DND-41 (cell line): ENCODE measurements around the gene TCF23.

Experiments
- ATAC-seq: fragments of 200-7000 bp; cut with Tn5 transposase; 3 replicates; pipeline ENCODE4 v1.9.1; 2021; ENCODE audit warnings: low read depth; ENCODE audit not compliant: insufficient read depth
- DNase-seq: peaks from one replicate; pipeline ENCODE4 v3.0.0-alpha.2; 2020
- H2AFZ ChIP-seq: 2 replicates; pipeline ENCODE4 v1.6.0; 2012; ENCODE audit warnings: low read depth, low read length
- H3K27ac ChIP-seq: 2 replicates; pipeline ENCODE4 v1.5.1; 2012; ENCODE audit warnings: low read length, inconsistent platforms
- H3K27me3 ChIP-seq: fragments of 200-600 bp; sonication (generic); 2 replicates; pipeline ENCODE4 v1.6.0; 2012; ENCODE audit warnings: low read length, mild to moderate bottlenecking, inconsistent platforms; ENCODE audit not compliant: insufficient read depth, poor library complexity
- H3K36me3 ChIP-seq: 2 replicates; pipeline ENCODE4 v1.5.1; 2012; ENCODE audit warnings: low read length, inconsistent platforms; ENCODE audit not compliant: insufficient read depth
- H3K4me1 ChIP-seq: 2 replicates; pipeline ENCODE4 v1.5.1; 2012; ENCODE audit warnings: mild to moderate bottlenecking, low read length; ENCODE audit not compliant: insufficient read depth
- H3K4me2 ChIP-seq: 2 replicates; pipeline ENCODE4 v1.6.0; 2012; ENCODE audit warnings: mild to moderate bottlenecking, moderate library complexity, low read length, inconsistent platforms; ENCODE audit not compliant: insufficient read depth
- H3K4me3 ChIP-seq, 2 experiments: fragments of 200-600 bp in 1 of 2; shearing (Covaris generic) in 1 of 2; 2 replicates each; pipeline ENCODE4 v1.5.1; 2012 to 2016; ENCODE audit warnings: inconsistent platforms in 2 of 2, low read length in 2 of 2, mild to moderate bottlenecking in 2 of 2, low read depth in 1 of 2, moderate library complexity in 1 of 2
- H3K79me2 ChIP-seq: 2 replicates; pipeline ENCODE4 v1.6.0; 2012; ENCODE audit warnings: low read length, inconsistent platforms; ENCODE audit not compliant: insufficient read depth
- H3K9ac ChIP-seq: 2 replicates; pipeline ENCODE4 v1.6.0; 2012; ENCODE audit warnings: low read depth, mild to moderate bottlenecking, inconsistent platforms, low read length, moderate library complexity
- H3K9me3 ChIP-seq: 2 replicates; pipeline ENCODE4 v1.5.1; 2012; ENCODE audit warnings: low read length, moderate library complexity, mild to moderate bottlenecking, inconsistent platforms; ENCODE audit not compliant: insufficient read depth, severe bottlenecking
- H4K20me1 ChIP-seq: 2 replicates; pipeline ENCODE4 v1.6.0; 2012; ENCODE audit warnings: low read length; ENCODE audit not compliant: insufficient read depth
- CTCF ChIP-seq: IDR thresholded peaks from 2 replicates; pipeline ENCODE4 v1.5.1; 2012; ENCODE audit warnings: borderline replicate concordance, low read length, moderate library complexity, mild to moderate bottlenecking; ENCODE audit not compliant: poor library complexity, severe bottlenecking; ENCODE audit errors: extremely low read depth
- EZH2 ChIP-seq: IDR thresholded peaks from 3 replicates; pipeline ENCODE4 v1.6.1; 2012; ENCODE audit warnings: borderline replicate concordance, low read depth, mild to moderate bottlenecking, moderate library complexity, low read length, inconsistent platforms; ENCODE audit not compliant: severe bottlenecking

Gene TCF23

DNA sequence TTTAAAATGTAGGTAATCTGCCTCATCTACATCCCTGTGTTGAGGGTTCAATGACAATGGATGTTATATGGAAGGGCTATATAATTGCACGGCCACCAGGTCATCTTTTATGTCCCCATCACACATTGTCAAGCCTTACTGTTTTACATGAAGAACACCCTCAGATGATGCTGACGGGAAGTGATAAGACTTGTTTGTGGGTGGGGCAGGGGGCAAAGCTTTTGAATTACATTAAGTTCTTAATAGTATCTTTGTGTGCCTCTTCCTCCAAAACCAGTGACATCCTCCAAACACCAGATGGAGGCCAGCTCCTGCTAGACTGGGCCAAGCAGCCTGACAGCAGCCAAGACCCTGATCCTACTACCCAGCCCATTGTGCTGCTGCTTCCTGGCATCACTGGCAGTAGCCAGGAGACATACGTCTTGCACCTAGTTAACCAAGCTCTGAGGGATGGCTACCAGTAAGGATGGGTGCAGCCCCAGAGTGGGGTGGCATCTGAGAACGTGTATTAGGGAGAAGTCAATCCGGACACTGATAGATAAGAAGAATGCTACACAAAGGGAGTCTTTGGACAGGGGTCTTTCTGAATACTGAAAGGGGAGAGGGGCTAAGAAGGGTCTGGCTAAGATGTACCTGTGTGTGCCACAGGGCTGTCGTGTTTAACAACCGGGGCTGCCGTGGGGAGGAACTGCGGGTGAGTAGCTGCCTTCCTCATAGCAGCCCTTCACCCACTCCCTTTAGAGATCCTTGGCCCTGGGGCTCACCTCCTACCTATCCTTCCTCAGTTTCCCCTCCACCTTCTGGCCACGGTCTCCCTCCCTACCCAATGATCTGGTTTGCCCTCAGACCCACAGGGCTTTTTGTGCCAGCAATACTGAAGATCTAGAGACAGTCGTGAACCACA, 19.9 kb upstream of the TCF23 start:
- Histone ChIP-seq H2AFZ (no peak overlapping the region), H3K4me3 (no peak overlapping the region), H3K27ac (no peak overlapping the region), H3K4me1 (peaks cover 19% of the 10 kb centered on the region), H3K79me2 (peaks cover 20% of the 10 kb centered on the region), H3K9me3 (no peaks in the 10 kb centered on the region), H3K9ac (no peak overlapping the region), H3K36me3 (peaks cover 34% of the 10 kb centered on the region), H3K27me3 (no peaks in the 10 kb centered on the region), H3K4me2 (no peak overlapping the region), H4K20me1 (peaks cover 37% of the 10 kb centered on the region)
- ATAC-seq, result 0 out of 3 replicates have a peak, but pooled peaks have one; percentile 5
- TF ChIP-seq EZH2, result no peak
- no peak for TF ChIP-seq CTCF
- DNase-seq, result no peak

DNA sequence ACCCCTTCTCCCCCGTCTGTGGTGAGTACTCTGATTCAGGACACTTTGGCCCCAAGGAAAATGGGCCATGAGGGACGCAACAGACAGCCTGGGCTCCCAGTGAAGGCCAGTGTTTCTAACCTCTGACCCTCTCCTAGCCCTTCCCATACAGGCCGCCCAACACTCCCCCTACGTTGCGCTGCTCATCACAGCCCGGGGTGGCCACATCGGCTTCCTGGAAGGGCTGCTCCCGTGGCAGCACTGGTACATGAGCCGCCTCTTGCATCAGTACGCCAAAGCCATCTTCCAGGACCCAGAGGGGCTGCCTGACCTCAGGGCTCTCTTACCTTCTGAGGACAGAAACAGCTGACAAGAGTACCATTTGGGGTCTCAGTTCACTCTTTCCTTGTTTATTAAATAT, 18.4 kb upstream of the TCF23 start:
- DNase-seq, result no peak
- Histone ChIP-seq H3K4me1 (peaks cover 28% of the 10 kb centered on the region), H3K4me3 (no peak overlapping the region), H3K9me3 (no peaks in the 10 kb centered on the region), H4K20me1 (peaks cover 37% of the 10 kb centered on the region), H3K27me3 (no peaks in the 10 kb centered on the region), H2AFZ (no peak overlapping the region), H3K36me3 (peaks cover 34% of the 10 kb centered on the region), H3K79me2 (peaks cover 25% of the 10 kb centered on the region), H3K27ac (no peak overlapping the region), H3K9ac (no peak overlapping the region), H3K4me2 (no peak overlapping the region)
- ATAC-seq, result no peak
- TF ChIP-seq CTCF, result no peak
- TF ChIP-seq EZH2, result no peak

GRCh38 chr2:27131429-27131828, 17.4 kb upstream of the TCF23 start:
- Histone ChIP-seq H3K4me2 (no peak overlapping the region), H3K36me3 (peaks cover 34% of the 10 kb centered on the region), H4K20me1 (peaks cover 37% of the 10 kb centered on the region), H3K79me2 (peaks cover 25% of the 10 kb centered on the region), H3K9me3 (no peaks in the 10 kb centered on the region), H3K27ac (no peak overlapping the region), H3K9ac (no peak overlapping the region), H2AFZ (no peak overlapping the region), H3K4me1 (peaks cover 28% of the 10 kb centered on the region), H3K4me3 (no peak overlapping the region), H3K27me3 (no peaks in the 10 kb centered on the region)
- DNase-seq (no peak), ATAC-seq (no peak)
- TF ChIP-seq CTCF, result no peak
- TF ChIP-seq EZH2, result no peak
